Peyer's patch (tissue), 4 donors: ENCODE results near the gene SPEM3. TPM values are rescaled to one million over a fixed set of nuclear protein-coding genes. Genes with fewer than 3 reads are reported as not detected.

Experiments
- DNase-seq, 3 donors: peaks; one replicate each; pipeline ENCODE4 v3.0.0-alpha.2; 2017 to 2019
- H3K27ac ChIP-seq, 4 donors: fragments of 200-600 bp; sonication (generic); one replicate each; pipeline ENCODE4 v1.5.1; 2016 to 2019
- H3K27me3 ChIP-seq, 2 donors: fragments of 200-600 bp; sonication (generic); one replicate each; pipeline ENCODE4 v1.5.1; 2019
- H3K36me3 ChIP-seq, 3 donors: fragments of 200-600 bp; sonication (generic); one replicate each; pipeline ENCODE4 v1.5.1; 2016 to 2019
- H3K4me1 ChIP-seq, 4 donors: fragments of 200-600 bp; sonication (generic); one replicate each; pipeline ENCODE4 v1.5.1; 2016 to 2019
- H3K4me3 ChIP-seq, 4 donors: fragments of 200-600 bp; sonication (generic); 1 replicate in 3 of 4; 2 replicates in 1 of 4; pipeline ENCODE4 v1.5.1; 2016 to 2019; ENCODE audit warnings: mild to moderate bottlenecking in 1 of 4
- H3K9me3 ChIP-seq, 4 donors: fragments of 200-600 bp; sonication (generic); one replicate each; pipeline ENCODE4 v1.5.1; 2016 to 2019; ENCODE audit warnings: mild to moderate bottlenecking in 1 of 4
- CTCF ChIP-seq, 6 experiments: fragments of 450-650 bp in 4 of 6; fragments of 200-600 bp in 2 of 6; sonication (generic) in 1 of 6; IDR thresholded peaks; one replicate each; pipeline ENCODE4 v1.5.1; 2017 to 2019; ENCODE audit warnings: antibody characterized with exemption in 6 of 6, mild to moderate bottlenecking in 3 of 6, moderate library complexity in 1 of 6
- POLR2A ChIP-seq, 2 donors: fragments of 450-650 bp; IDR thresholded peaks; one replicate each; pipeline ENCODE4 v1.5.1; 2017; ENCODE audit warnings: antibody characterized with exemption in 2 of 2, mild to moderate bottlenecking in 2 of 2, moderate library complexity in 2 of 2
- total RNA-seq, 4 donors: library from RNA; depleted of rRNA; stranded (reverse); fragments of >200 nt; gene quantifications; one replicate each; pipeline ENCODE4 v1.1.0, GENCODE V29; 2016

Gene SPEM3
- total RNA-seq, 4 donors from 2014 or later, result not detected

GRCh38 chr17:7421186-7421585 is 7.5 kb upstream of the SPEM3 start:
- no peak for DNase-seq
- Histone ChIP-seq H3K27me3 (no peaks in the 10 kb centered on the region), H3K4me3 (no peak overlapping the region), H3K4me1 (no peaks in the 10 kb centered on the region), H3K27ac (no peak overlapping the region), H3K36me3 (no peaks in the 10 kb centered on the region), H3K9me3 (no peaks in the 10 kb centered on the region)
- TF ChIP-seq CTCF (IDR thresholded peaks at IDR 0.05) (no peak), POLR2A (IDR thresholded peaks at IDR 0.05) (no peak)

DNA sequence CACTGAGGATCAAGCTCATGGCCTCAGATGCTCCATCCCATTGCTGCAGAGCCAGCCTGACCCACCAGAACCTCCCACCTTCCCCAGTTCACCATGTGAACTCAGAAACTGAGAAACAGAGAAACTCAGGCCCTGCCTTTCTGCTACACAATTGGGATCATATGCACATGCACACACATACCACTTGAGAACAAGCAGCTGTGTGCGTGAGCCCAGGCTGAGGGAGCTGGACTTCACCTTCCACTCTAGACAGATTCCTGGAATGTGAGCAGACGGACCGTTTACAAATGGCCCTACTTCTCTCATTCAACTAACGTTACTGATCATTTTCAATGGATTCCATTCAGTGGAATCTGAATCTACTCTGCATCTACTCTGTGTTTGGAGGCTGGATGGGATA is 5.0 kb upstream of the SPEM3 start:
- H3K4me1 ChIP-seq, result no peaks in the 10 kb centered on the region
- no peak for DNase-seq
- H3K4me3 ChIP-seq, result no peak overlapping the region
- no peaks in the 10 kb centered on the region for H3K27me3 ChIP-seq
- H3K36me3 ChIP-seq, result no peaks in the 10 kb centered on the region
- no peak overlapping the region for H3K27ac ChIP-seq
- no peaks in the 10 kb centered on the region for H3K9me3 ChIP-seq
- no peak for TF ChIP-seq CTCF (IDR thresholded peaks at IDR 0.05)
- TF ChIP-seq POLR2A (IDR thresholded peaks at IDR 0.05), result no peak

DNA sequence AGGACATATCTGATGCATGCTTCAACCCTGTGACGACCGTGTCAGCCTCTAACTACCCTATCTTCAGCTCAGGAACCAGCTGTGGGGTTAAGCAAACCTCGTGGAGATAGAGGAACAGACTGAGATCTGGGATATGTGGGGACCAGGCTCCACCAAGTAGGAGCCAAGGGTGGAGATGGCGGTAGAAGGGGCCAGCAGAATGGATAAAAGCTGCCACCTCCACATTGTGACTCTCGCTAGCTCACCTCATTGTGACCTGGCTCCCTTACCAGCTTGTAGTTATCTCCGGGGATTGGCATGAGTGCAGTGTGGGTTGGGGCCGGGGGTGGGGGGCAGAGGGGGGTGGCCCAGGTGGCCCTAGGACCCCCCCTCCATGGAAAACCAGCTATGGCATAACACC is 3.3 kb upstream of the SPEM3 start, which contains the start of gene SPEM2:
Gene SPEM2, plus strand, starts transcription at position 301 of the 400 bp plus-strand sequence. Its CDS starts 73 bp downstream, at position 374.
- Histone ChIP-seq H3K4me1 (no peaks in the 10 kb centered on the region), H3K27me3 (no peaks in the 10 kb centered on the region), H3K27ac (no peak within 1 kb of the TSS), H3K9me3 (no peaks in the 10 kb centered on the region), H3K36me3 (no peaks in the 10 kb centered on the region), H3K4me3 (no peak within 1 kb of the TSS)
- DNase-seq, result no peak
- TF ChIP-seq POLR2A (IDR thresholded peaks at IDR 0.05) (no peak), CTCF (IDR thresholded peaks at IDR 0.05) (no peak)

- Histone ChIP-seq H3K27ac (no peak overlapping the region), H3K36me3 (no peaks in the 10 kb centered on the region), H3K4me1 (no peaks in the 10 kb centered on the region), H3K27me3 (no peaks in the 10 kb centered on the region), H3K4me3 (no peak overlapping the region), H3K9me3 (no peaks in the 10 kb centered on the region)
- TF ChIP-seq CTCF (IDR thresholded peaks at IDR 0.05) (no peak), POLR2A (IDR thresholded peaks at IDR 0.05) (no peak)
- no peak for DNase-seq
These were observed 2.9 kb upstream of the SPEM3 start for GRCh38 chr17:7425756-7426155.

DNA sequence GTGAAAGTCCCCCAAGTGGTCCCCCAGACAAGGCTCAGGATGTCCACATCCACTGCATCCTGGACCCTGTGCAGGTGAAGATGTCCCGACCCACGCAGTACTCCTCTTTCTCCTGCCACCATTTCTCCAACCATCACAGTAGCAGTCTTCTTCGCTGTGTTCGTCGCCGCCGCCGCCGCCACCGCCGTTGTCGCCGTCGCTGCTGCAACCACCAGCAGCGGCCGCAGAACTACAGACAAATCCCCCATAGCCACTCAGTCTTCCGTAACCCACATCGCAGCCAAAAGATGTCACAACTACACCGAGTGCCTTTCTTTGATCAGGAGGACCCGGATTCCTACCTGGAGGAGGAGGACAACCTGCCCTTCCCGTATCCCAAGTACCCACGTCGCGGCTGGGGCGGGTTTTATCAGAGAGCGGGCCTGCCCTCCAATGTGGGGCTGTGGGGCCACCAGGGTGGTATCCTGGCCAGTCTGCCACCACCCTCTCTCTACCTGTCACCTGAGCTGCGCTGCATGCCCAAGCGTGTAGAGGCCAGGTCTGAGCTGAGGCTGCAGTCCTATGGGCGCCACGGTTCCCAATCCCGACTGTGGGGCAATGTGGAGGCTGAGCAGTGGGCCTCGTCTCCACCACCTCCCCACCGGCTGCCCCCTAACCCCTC is 2.3 kb upstream of the SPEM3 start:
- Histone ChIP-seq H3K9me3 (no peaks in the 10 kb centered on the region), H3K4me3 (no peak overlapping the region), H3K36me3 (no peaks in the 10 kb centered on the region), H3K27ac (no peak overlapping the region), H3K4me1 (no peaks in the 10 kb centered on the region), H3K27me3 (no peaks in the 10 kb centered on the region)
- DNase-seq, result no peak
- no peak for TF ChIP-seq CTCF (IDR thresholded peaks at IDR 0.05)
- no peak for TF ChIP-seq POLR2A (IDR thresholded peaks at IDR 0.05)
